ENCODE measurements around the gene B4GALT2. TPM values are rescaled to one million over a fixed set of nuclear protein-coding genes. Genes with fewer than 3 reads are reported as not detected.

The B4GALT2 gene
- total RNA-seq, 1 experiment from 2014 or later: 70.9 TPM

GRCh38 chr1:43962324-43962723 is 16.7 kb upstream of the B4GALT2 start:
- no peaks in the 10 kb centered on the region for H3K79me1 ChIP-seq (ENCODE audit: insufficient read depth, low read depth, low read length, poor library complexity, severe bottlenecking)
- Mint-ChIP-seq H3K36me3 (ENCODE audit: insufficient read depth in 1 of 3, low read depth in 3 of 3) (peaks cover 1 to 18% (median 13%) of the 10 kb centered on the region in 3 experiments; a peak in 5 of 7 replicates), H3K4me3 (no peak overlapping the region)

More at GRCh38 chr1:43962324-43962723, 16.7 kb upstream of the B4GALT2 start:
- H4K91ac ChIP-seq (ENCODE audit: insufficient read length, low read depth, low read length): no peak overlapping the region
- H3K4me1 Mint-ChIP-seq: no peaks in the 10 kb centered on the region
- H4K8ac ChIP-seq (replicated peaks; ENCODE audit: insufficient read length, low read depth, low read length): no peak overlapping the region
- H3K9me3 ChIP-seq (ENCODE audit: control insufficient read depth, low read depth, low read length): no peaks in the 10 kb centered on the region
- TF ChIP-seq CTCF (conservative IDR thresholded peaks at IDR 0.05): no peak
- no peak overlapping the region for H3T11ph ChIP-seq (ENCODE audit: low read length)
- no peak overlapping the region for H2AK5ac ChIP-seq (ENCODE audit: insufficient read length, low read length)
- no peak overlapping the region for H2AFZ ChIP-seq (ENCODE audit: low read length)
- no peak overlapping the region for H3K18ac ChIP-seq (ENCODE audit: insufficient read length, low read depth, low read length)
- no peaks in the 10 kb centered on the region for H3K23me2 ChIP-seq (ENCODE audit: insufficient read length, low read depth, low read length, poor library complexity, severe bottlenecking)
- DNase-seq: no peak
- H2BK5ac ChIP-seq (ENCODE audit: insufficient read length, low read length): no peak overlapping the region
- no peaks in the 10 kb centered on the region for H4K20me1 ChIP-seq (ENCODE audit: control insufficient read depth, insufficient read depth, insufficient read length)
- H2BK15ac ChIP-seq (ENCODE audit: low read depth, low read length): no peak overlapping the region
- H2BK12ac ChIP-seq (ENCODE audit: insufficient read length, low read depth, low read length): no peak overlapping the region
- H3K27ac ChIP-seq (ENCODE audit: insufficient read length, low read depth, low read length): no peak overlapping the region
- H3K4ac ChIP-seq (ENCODE audit: low read depth, low read length): no peak overlapping the region
- H3K79me2 ChIP-seq (ENCODE audit: insufficient read depth, low read length): no peaks in the 10 kb centered on the region
- H3K23ac ChIP-seq (ENCODE audit: insufficient read length, low read depth, low read length): no peak overlapping the region
- no peak overlapping the region for H2BK120ac ChIP-seq (ENCODE audit: low read depth, low read length, poor library complexity, severe bottlenecking)
- H4K5ac ChIP-seq (ENCODE audit: insufficient read length, low read depth, low read length): no peak overlapping the region
- WGBS (ENCODE audit: extremely low coverage, insufficient read length, low lambda C conversion rate): no CpG with 5 or more reads among the region's 2 CpGs
- no peak overlapping the region for H2BK20ac ChIP-seq (ENCODE audit: low read depth, low read length, poor library complexity, severe bottlenecking)
- H3K9ac ChIP-seq (ENCODE audit: extremely low read depth, insufficient read length, low read length): no peak overlapping the region
- no peak overlapping the region for H3K27ac Mint-ChIP-seq
- no peak overlapping the region for H3K14ac ChIP-seq (ENCODE audit: insufficient read depth, low read length)
- H3K56ac ChIP-seq (ENCODE audit: insufficient read length, low read depth, low read length): no peak overlapping the region
- H3K27me3 ChIP-seq (ENCODE audit: insufficient read depth, low read length): no peaks in the 10 kb centered on the region
- no peak overlapping the region for H3K4me2 ChIP-seq (ENCODE audit: insufficient read depth, insufficient read length, low read length)
- H3K4me1 ChIP-seq (ENCODE audit: insufficient read depth, low read length): no peaks in the 10 kb centered on the region
- no peaks in the 10 kb centered on the region for H3K27me3 Mint-ChIP-seq (ENCODE audit: low read depth)
- no peaks in the 10 kb centered on the region for H3K9me3 Mint-ChIP-seq
